Epithelial cell of proximal tubule (primary cell): ENCODE measurements around the gene DDX24. TPM values are rescaled to one million over a fixed set of nuclear protein-coding genes. Genes with fewer than 3 reads are reported as not detected.

Experiments
- DNase-seq: peaks from one replicate; pipeline ENCODE4 v3.0.0-alpha.2; 2011; ENCODE audit warnings: low read depth
- H3K4me3 ChIP-seq: 2 replicates; pipeline ENCODE4 v1.5.1; 2011; ENCODE audit warnings: low read depth, mild to moderate bottlenecking, low read length
- CTCF ChIP-seq: conservative IDR thresholded peaks from 2 replicates; pipeline ENCODE4 v1.5.1; 2012; ENCODE audit warnings: low read depth, mild to moderate bottlenecking, low read length
- total RNA-seq: library from RNA; depleted of rRNA; stranded (reverse); fragments of >200 nt; gene quantifications from 2 replicates; pipeline ENCODE4 v1.2.3, GENCODE V29; 2015

The DDX24 gene
- total RNA-seq, 1 donor from 2014 or later = 121 TPM

DNA sequence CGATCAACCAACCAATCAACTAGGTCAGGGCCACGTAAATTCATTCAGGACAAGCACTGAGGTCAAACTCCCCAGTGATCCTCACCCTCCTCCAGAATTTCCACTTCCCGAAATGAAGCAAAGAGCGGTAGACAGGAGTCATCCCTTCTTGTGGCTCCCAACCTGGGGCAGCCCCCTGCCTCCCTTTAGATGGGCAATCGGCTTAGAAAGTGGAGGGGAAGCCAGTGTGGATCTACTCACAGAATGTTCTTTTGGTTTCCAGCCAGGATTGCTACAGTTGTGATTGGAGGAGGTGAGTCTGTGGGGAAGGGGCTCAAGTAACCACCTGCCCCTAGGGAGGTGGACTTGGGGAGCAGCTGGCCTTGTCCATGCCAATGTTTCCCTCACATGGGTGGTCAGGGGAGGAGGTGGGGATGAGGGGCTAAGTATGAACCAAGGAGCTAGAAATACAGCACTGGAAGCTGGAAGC lies 33.6 kb upstream of the DDX24 start:
- TF ChIP-seq CTCF = no peak
- DNase-seq = no peak
- H3K4me3 ChIP-seq = no peak overlapping the region

DNA sequence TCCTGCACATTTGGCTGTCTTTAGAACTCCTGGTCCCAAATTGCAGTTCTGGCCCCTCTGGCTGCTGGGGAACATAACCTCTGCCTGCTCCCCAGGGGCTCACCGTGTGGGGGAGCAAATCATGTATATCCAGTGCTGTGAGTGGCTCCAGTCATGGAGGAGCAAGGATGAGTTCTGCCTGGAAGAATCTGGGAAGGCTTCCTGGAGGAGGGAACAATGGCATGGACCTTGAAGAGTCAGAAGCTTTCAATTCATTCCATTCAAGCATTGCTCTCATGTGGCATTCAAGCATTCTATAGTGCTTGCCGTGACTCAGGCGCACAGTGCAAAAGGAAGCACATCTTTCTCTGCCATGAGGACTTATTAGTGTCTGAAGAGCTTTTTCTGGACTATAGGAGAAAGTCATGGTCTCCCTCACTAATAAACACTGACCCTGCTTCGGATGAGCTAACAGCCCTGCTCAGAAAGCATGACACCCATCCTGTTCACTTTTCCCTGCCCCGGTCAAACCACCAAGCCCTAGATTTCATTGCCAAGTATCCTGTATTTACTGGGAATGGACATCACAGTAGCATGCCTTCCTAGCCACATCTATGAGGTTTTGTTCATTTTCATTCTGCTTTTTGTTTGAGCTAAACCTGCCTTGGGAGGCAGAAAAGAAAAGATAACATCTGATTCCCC lies 33.0 kb upstream of the DDX24 start:
- H3K4me3 ChIP-seq = no peak overlapping the region
- DNase-seq = no peak
- TF ChIP-seq CTCF = no peak

- no peak for TF ChIP-seq CTCF
- no peak for DNase-seq
- no peak overlapping the region for H3K4me3 ChIP-seq
Measured at GRCh38 chr14:94113490-94113889, 32.5 kb upstream of the DDX24 start.

DNA sequence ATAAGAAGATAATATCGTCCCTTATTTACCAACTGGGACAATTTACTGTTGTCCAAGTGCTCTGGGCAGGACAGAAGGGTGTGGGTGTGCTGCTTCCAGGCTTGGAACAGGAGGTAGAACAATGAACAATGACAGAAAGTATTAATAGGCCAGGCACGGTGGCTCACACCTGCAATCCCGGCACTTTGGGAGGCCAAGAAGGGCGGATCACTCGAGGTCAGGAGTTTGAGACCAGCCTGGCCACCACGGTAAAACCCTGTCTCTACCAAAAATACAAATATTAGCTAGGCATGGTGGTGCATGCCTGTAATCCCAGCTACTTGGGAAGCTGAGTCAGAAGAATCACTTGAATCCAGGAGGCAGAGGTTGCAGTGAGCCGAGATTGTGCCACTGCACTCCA lies 32.1 kb upstream of the DDX24 start:
- no peak for DNase-seq
- no peak overlapping the region for H3K4me3 ChIP-seq
- TF ChIP-seq CTCF = no peak

GRCh38 chr14:94112513-94113063 lies 31.6 kb upstream of the DDX24 start:
- no peak overlapping the region for H3K4me3 ChIP-seq
- no peak for TF ChIP-seq CTCF
- DNase-seq = no peak

DNA sequence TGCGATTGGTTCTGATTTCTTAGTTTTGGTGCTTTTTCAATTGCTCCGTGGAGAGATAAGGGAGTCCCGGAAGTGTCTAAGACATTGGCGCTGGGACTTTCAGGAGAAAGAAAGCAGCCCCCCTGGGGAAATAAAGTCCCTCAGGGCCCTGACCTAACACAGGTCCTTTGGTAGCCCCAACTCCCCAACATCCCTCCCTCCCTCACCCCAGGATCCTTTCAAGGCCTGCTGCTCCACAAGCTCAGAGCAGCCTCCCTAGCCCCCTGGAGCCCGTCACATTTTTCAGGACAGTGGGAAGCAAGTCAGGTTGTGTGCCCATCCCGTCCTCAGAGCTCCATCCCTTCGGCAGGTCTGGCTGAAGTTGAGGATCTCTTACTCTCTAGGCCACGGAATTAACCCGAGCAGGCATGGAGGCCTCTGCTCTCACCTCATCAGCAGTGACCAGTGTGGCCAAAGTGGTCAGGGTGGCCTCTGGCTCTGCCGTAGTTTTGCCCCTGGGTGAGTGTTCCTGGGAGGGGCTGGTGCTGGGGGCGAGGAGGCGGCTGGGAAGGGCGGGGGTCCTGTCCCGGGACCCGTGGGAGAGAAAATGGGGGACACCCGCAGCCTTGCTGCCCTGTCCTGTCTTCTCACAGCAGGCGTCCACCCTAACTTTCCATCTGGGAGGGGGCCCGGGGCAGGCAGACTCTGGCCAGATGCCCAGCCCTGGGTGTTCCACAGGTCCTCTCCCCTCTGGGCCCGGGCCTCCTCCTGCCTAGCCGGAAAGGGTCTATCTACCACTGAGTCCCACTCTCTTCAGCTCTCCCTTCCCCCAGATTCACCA lies 30.5 kb upstream of the DDX24 start:
- H3K4me3 ChIP-seq = peak overlapping the region; percentile 8
- no peak for TF ChIP-seq CTCF
- no peak for DNase-seq
